Right ventricle myocardium superior (tissue), 1 donor: Measurements from ENCODE around the gene SFRP2. TPM values are rescaled to one million over a fixed set of nuclear protein-coding genes. Genes with fewer than 3 reads are reported as not detected.
A peak's percentile ranks its signal among the peaks of the same experiment; 100 is the strongest.

Experiments used
- ATAC-seq: fragments of 200-7000 bp; cut with Tn5 transposase; one replicate; pipeline ENCODE4 v1.9.1; 2020; ENCODE audit warnings: mild to moderate bottlenecking; ENCODE audit not compliant: poor library complexity
- DNase-seq: peaks from one replicate; pipeline ENCODE4 v3.0.0-alpha.2; 2020
- intact Hi-C: fragments of 100-400 bp; cut with DNase I; formaldehyde crosslinking; loops from one replicate; pipeline ENCODE4 v1.11.2; 2022
- total RNA-seq: library from RNA; stranded (reverse); fragmentation: NEBNext Ultra II Directional; extraction: Animal tissue kit (Norgen Biotek cat#: 25700); gene quantifications from one replicate; pipeline ENCODE4 v1.2.1, GENCODE V29; 2021
- donor health status: DM: no; HTN: yes; CAD: no; lungs with severe emphysema.

SFRP2 gene
- total RNA-seq, 1 donor from 2014 or later = not detected

DNA sequence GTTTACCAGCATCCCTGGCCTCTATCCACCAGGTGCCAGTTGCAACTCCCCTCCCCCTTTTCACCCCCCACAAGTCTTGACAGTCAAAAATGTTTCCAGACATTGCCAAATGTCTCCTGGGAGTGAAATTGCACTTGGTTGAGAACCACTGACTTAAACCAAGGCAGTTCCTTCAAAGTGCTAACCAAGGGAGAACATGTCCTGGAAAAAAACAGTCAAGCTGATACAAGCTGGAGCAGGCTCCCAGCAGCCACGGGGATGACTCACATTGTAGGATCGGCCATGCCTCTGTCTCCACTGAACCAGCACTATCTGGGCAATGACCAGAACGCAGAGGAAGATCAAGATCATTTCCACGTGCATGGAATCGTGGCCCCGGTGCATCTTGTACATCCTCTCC lies 40.5 kb downstream of the SFRP2 start:
- intact Hi-C loops = loop anchor here (5.0 kb wide), 2 partner anchors 116 to 401 kb away; no protein-coding TSS in a partner anchor
- peak; percentile 38 for ATAC-seq
- DNase-seq = no peak

DNA sequence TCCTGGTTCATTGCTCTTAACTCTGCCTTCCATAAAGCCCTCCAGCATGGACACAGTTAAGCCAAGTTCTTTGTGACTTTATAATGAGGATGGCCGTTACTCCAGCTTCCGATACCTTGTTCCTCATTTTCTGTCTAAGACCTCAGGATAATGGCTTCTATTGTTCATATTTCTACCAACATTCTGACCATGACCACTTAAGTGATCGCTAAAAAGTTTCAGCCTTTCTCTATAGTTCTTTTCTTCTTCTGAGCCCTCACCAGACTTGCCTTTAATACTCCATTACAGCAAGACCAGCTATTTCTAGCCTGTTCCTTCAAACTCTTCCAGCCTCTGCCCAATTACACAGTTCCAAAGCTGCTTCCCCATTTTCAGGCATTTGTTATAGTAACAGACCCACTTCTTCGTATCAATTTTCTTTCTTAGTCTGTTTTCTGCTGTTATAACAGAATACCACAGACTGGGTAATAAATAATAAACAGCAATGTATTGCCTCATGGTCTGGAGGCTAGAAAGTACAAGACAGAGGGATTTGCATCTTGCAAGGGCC lies 41.4 kb downstream of the SFRP2 start:
- no peak for DNase-seq
- intact Hi-C loops = loop anchor here (5.0 kb wide), 2 partner anchors 115 to 400 kb away; no protein-coding TSS in a partner anchor
- no peak for ATAC-seq

DNA sequence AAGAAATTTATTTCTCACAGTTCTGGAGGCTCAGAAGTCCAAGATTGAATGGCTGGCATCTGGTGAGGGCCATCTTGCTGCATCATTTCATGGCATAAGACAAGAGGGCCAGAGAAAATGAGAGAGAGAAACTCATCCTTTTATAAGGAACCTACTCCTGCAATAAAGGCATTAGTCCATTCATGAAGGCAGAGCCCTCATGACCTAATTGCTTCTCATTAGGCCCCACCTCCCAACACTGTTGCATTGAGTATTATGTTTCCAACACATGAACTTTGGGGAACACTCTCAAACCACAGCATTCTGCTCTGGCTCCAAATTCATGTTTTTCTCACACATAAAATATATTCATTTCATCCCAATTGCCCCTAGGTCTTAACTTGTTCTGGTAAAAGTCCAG lies 43.2 kb downstream of the SFRP2 start:
- DNase-seq (no peak), ATAC-seq (no peak)
- intact Hi-C loops = loop anchor here (5.0 kb wide), 2 partner anchors 113 to 398 kb away; no protein-coding TSS in a partner anchor

DNA sequence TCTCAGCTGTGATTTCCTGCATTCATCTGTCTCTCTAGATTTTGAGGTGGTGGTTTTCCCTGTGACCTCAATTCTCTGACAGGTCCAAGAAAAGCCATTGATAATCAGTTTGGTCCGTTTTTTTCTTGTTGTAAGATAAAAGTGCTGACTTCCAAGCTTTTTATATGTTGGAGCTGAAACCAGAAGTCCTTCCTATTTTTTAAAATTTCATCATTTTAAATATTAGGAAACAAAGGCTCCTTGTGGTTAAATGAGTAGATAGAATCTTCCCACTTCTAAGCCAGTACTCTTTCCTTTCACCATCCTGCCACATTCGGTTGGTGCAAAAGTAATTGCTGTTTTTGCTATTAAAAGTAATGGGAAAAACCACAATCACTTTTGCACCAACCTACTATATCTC lies 47.3 kb downstream of the SFRP2 start:
- no peak for DNase-seq
- intact Hi-C loops = no loop called here
- ATAC-seq = no peak

DNA sequence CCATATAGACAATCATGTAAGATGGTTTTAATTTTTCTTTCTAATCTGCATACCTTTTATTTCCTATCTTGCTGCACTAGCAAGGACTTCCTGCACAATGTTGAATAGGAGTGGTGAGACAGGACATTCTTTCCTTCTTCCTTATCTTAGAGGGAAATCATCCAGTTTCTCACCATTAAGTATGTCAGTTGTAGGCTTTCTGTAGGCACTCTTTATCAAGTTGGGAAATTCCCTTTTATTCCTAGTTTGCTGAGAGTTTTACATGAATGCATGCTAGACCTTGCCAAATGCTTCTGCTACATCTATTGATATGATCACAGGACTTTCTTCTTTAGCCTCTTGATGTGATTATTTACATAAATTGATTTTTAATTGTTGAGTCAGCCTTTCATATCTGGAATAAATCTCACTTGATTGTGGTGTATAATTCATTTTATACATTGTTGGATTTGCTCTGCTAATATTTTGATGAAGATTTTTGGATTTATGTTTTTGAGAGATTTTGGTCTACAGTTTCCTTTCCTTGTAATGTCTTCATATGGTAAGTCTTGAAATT lies 52.9 kb downstream of the SFRP2 start:
- DNase-seq = no peak
- intact Hi-C loops = no loop called here
- no peak for ATAC-seq

DNA sequence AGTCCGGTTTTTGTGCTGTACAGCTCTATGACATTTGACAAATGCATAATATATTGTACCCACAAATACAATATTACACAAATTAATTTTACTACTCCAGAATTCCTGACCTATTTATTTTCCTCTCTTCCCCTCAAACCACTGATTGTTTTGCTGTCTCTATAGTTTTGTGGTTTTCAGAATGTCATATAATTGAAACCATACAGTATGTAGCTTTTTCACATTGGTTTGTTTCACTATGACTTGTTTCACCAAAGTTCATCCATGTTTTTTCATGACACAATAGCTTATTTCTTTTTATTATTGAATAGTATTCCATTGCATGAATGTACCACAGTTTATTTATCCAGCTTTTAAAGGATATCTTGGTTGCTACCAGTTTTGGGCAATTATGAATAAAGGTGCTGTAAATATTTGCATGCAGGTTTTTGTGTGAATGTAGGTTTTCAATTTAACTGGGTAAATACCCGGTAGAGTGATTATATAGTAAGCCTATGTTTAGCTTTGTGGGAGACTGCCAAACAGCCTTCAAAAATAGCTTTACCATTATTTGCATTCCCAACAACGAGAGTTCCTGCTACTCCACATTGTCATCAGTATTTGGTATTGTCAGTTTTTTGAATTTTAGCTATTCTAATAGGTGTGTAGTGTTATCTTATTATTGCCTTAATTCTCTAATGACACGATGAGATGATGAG lies 55.0 kb downstream of the SFRP2 start:
- no peak for ATAC-seq

DNA sequence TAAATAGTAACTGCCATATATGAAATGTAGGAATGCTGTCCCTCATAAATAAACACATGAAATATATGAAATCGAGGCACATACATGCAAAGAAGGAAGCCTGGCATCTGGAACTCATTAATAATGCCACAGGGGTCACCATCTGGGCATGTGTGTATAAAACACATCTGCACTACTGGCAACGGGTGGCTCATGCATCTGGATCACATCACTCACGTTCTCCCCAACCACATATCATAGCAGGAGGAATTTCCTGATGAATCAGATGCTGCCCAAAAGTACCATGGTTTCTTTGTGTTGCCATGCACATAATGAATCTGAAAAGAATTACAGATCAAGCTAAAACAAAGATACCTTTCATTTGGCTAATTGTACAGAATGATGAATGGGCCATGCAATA lies 57.6 kb downstream of the SFRP2 start:
- DNase-seq (no peak), ATAC-seq (no peak)
- intact Hi-C loops = no loop called here

More for the DNA sequence above, 55.0 kb downstream of the SFRP2 start:
- DNase-seq = no peak
- intact Hi-C loops = no loop called here

Other genes with a start within 250 kb of the SFRP2 start
- 3.5 TPM for gene TLR2, start 104.8 kb downstream of the SFRP2 start, total RNA-seq
- 0.38 TPM for gene RNF175, start 29.1 kb downstream of the SFRP2 start, total RNA-seq